HG03571 (cell line): ENCODE measurements around the gene AFF1.

Experiments used
- ATAC-seq: cut with Tn5 transposase; IDR thresholded peaks from one replicate; pipeline ENCODE4 v1.9.1; 2021; ENCODE audit not compliant: unreplicated experiment

The AFF1 gene

DNA sequence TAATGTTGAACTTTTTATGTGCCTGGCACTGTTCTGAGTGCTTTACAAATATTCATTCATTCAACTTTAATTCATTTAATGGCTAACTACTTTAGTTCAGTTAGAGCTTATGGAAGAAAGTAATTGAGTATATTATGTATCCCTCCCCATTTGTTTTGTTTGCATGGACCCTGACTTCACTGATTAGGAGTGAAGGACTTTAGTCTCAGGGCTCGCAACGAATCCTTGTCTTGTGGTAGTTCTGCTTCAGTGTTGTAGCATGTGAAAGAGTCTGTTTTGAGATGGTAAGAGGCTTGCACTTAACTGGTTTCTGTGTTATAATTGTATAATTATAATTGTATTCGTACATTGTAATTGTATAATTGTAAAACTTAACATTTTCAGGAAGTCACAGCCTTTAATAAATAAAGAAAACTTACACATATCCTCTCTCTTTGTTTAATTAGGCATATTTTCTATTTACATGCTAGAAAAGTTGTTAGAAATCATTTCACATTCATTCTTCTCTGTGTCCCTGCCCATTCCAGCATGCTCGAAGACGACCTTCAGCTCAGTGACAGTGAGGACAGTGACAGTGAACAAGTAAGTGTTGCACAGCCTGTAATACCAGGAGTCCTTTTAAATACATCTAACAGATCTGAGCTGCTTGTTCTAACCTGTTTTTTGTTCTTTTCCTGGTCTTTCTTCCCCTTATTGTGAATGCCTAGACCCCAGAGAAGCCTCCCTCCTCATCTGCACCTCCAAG lies 170.5 kb downstream of the AFF1 start:
- ATAC-seq, result no peak

- ATAC-seq, result no peak
These were observed 173.3 kb downstream of the AFF1 start for GRCh38 chr4:87108142-87108546.

DNA sequence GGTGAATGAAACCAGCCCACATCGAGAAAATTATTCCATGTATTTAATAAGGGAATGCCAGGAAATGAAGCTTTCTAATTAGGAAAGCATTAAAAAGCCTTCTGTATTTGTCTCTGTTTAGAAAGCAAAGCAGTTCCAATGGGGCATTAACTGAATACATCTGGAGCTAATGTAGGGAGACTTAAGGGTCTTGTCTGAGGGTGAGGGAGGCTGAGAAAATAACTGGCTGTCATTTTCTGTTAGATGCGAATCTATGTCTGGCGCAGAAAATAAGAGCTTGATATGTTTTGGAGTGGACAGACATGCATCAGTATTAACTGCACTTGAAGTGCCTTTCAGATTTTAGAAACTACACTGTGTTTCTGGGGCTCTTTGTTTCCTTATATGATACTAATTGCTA lies 174.3 kb downstream of the AFF1 start:
- ATAC-seq, result no peak

DNA sequence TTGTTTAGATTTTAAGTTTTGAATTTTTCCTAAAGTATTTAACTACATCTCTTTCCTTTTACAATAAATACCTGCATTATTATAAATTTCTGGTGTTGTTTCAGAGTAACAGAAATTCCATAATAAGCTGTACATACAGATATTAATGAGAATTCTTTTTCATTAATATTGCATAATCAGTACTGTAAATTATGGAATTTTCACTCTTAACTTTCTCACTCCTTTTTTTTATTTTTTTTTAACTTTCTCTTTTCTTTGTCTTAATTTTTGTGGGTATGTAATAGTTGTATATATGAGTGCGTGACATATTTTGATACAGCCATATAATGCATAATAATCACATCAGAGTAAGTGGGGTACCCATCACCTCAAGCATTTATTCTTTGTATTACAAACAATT lies 175.1 kb downstream of the AFF1 start:
- no peak for ATAC-seq

- ATAC-seq, result no peak
These were observed 177.3 kb downstream of the AFF1 start for GRCh38 chr4:87112063-87112462.

DNA sequence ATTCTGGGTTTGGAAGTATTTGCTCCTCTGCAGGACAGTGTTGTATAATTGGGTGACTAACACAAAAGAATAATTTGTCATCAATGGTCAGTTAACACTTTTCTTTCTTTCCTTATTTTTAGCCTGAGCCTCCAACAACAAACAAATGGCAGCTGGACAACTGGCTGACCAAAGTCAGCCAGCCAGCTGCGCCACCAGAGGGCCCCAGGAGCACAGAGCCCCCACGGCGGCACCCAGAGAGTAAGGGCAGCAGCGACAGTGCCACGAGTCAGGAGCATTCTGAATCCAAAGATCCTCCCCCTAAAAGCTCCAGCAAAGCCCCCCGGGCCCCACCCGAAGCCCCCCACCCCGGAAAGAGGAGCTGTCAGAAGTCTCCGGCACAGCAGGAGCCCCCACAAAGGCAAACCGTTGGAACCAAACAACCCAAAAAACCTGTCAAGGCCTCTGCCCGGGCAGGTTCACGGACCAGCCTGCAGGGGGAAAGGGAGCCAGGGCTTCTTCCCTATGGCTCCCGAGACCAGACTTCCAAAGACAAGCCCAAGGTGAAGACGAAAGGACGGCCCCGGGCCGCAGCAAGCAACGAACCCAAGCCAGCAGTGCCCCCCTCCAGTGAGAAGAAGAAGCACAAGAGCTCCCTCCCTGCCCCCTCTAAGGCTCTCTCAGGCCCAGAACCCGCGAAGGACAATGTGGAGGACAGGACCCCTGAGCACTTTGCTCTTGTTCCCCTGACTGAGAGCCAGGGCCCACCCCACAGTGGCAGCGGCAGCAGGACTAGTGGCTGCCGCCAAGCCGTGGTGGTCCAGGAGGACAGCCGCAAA lies 179.6 kb downstream of the AFF1 start:
- ATAC-seq, result no peak

GRCh38 chr4:87116231-87116630 lies 181.4 kb downstream of the AFF1 start:
- ATAC-seq, result no peak

DNA sequence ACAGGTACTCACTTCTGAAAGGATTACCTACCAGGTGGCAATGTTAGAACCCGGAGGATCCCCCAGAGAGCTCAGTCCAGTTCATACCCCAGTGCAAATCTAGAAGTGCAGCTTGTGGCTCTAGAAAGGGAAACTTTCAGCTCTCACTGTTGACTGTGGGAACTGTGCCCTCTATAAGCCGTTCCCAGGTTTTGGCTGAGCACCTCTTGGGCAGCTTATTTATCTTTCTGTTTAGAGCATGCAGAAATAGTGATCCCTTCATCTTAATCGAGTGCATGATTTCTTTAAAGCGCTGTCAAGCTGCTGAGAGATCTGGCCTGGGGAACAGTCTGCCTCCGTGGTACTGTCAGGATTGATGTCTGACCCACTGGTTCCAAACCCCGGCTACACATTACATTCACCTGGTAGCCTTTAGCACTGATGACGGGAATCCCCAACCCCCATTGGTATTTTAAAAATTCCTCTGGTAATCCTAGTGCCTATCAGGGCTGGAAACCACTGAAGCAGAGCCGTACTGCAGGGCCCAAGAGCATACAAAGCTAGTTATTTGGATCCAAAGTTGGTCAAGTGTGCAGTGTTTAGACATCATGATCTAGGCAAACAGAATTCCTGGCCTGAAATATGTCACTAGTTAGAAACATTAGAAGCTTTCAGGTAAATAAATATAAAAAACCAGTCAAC lies 182.4 kb downstream of the AFF1 start:
- ATAC-seq, result no peak

- no peak for ATAC-seq
These were observed 182.9 kb downstream of the AFF1 start for GRCh38 chr4:87117732-87118075.

DNA sequence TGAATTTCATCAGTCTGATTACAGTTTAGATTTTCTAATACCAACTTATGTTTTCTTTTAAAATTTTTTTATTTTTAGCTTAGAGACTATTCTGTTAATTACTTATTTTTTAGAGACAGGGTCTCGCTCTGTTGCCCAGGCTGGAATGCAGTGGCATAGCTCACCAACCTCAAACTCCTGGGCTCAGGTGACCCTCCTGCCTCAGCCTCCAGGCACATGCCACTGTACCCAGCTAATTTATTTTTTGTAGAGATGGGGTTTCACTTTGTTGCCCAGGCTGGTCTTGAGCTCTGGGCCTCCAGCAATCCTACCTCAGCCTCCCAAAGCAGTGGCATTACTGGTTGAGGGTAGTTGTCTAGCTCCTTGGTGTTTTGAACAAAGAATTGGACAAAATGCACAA lies 183.6 kb downstream of the AFF1 start:
- no peak for ATAC-seq

GRCh38 chr4:87118826-87119225 lies 184.0 kb downstream of the AFF1 start:
- no peak for ATAC-seq

GRCh38 chr4:87120010-87120409 lies 185.2 kb downstream of the AFF1 start:
- no peak for ATAC-seq

GRCh38 chr4:87120411-87121162 lies 185.8 kb downstream of the AFF1 start:
- no peak for ATAC-seq

GRCh38 chr4:87121341-87122065 lies 186.7 kb downstream of the AFF1 start:
- ATAC-seq, result no peak

- ATAC-seq, result no peak
These were observed 187.4 kb downstream of the AFF1 start for GRCh38 chr4:87122252-87122651.

- no peak for ATAC-seq
These were observed 191.2 kb downstream of the AFF1 start for GRCh38 chr4:87126056-87126455.

DNA sequence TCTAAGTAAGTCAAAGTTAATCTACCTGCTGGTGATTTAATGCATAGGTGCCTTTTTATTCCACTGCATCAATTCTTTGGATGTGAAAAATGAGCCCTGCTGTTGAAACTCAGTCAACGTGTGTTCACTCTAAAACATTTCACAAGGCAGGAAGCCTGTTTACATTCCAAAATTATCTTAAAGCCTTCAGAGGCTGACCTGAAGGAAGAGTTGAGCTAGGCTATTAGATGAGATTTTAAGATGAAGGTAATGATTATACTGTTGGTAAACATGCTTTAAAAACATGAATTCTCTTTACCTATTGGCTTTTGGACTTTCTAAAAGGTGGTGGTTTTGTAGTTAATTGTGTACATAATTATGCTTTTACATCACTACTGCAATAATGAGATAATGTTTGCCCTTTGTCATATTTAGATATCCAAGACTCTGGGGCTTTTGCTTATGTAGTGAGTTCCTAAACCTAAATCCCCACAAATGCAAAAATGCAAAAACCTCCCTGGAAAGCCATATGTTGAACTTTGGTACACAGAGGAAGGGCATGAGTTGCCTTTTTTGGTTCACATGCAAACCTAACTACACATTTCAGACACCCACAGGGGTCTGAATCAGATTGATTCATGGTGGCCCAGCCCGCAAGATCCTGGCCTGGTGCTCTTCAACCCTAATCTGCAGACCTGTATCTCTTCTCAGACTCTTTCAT lies 193.3 kb downstream of the AFF1 start:
- no peak for ATAC-seq

DNA sequence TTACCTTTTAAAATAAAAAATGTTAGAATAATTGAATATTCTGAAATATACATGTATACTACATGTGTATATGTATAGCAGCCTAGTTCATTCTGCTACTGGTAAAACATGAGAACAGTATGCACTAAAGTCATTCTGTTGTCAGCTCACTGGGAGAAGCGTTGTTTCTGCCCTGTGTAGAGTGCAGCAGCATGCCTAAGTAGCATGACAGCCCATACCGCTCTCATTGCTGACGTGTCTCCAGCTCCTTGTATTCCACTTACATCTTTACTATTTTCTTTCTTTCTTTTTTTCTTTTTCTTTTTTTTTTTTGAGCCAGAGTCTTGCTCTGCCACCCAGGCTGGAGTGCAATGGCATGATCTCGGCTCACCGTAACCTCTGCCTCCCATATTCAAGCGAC lies 194.9 kb downstream of the AFF1 start:
- no peak for ATAC-seq

DNA sequence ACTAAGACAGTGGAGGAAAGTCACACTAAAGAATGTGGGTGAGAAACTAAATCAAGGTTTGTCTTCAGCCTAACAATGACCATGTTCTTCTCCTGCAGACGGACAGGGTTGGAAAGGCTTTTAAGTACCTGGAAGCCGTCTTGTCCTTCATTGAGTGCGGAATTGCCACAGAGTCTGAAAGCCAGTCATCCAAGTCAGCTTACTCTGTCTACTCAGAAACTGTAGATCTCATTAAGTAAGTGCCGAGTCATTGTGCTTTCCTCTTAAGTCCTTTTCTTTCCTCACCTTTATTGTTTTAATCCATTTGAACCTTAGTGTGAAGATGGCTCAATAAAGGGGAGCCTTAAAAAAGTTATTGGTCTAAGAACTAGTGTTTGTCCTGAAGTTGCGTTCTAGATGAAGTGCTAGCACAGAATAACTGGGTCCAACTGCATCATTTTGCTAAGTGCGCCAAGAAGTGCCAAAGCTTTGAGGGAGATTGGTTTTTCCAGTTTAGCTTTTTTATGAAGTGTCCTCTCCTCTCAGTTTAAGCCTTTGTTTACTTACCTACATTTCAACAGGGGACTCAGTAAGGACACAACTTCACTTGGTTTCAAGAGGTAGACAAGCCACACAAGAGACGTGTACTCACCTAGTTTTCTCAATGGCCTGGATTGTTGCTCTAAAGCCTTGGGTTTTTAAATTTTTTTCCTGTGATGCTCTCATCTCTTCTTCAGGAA lies 196.3 kb downstream of the AFF1 start:
- ATAC-seq, result no peak
